Measurements from ENCODE around the gene ELMO1. TPM values are rescaled to one million over a fixed set of nuclear protein-coding genes. Genes with fewer than 3 reads are reported as not detected.

The ELMO1 gene
- total RNA-seq, 1 experiment from 2014 or later = 1.1 TPM

- CTCF ChIA-PET = interaction anchor here (1.0 to 6.5 kb wide), 4 partner anchors 19 to 499 kb away, joined by 3 to 48 read pairs (median 4); no protein-coding TSS in a partner anchor
- POLR2A ChIA-PET = no interaction called here
- H3K79me2 ChIP-seq (ENCODE audit: insufficient read depth, low read length) = no peaks in the 10 kb centered on the region
- no peaks in the 10 kb centered on the region for H3K9me2 ChIP-seq (ENCODE audit: insufficient read depth)
- H3K27ac ChIP-seq (ENCODE audit: low read depth, low read length) = no peak overlapping the region
- no peaks in the 10 kb centered on the region for H3K36me3 ChIP-seq (ENCODE audit: control insufficient read depth in 1 of 2, insufficient read depth in 2 of 2, low read length in 2 of 2)
- RAD21 ChIA-PET (ENCODE audit: low non-redundant PET in 1 of 2, low total read pairs in 2 of 2, uncharacterized antibody in 2 of 2, unreplicated experiment in 2 of 2) = interaction anchor here in 1 of 2 experiments (1.5 kb wide), 1 partner anchor 195 kb away, joined by 6 read pairs; no protein-coding TSS in a partner anchor
- H3K27me3 ChIP-seq (ENCODE audit: insufficient read depth, low read length) = no peaks in the 10 kb centered on the region
- no peaks in the 10 kb centered on the region for H3K9me3 ChIP-seq (ENCODE audit: control insufficient read depth in 1 of 2, insufficient read depth in 1 of 2, low read depth in 1 of 2, low read length in 2 of 2)
- no TSS peak for BruUV-seq (replicated peaks)
- H3K9ac ChIP-seq (ENCODE audit: low read length) = no peak overlapping the region
- intact Hi-C loops (cut with micrococcal nuclease) = loop anchor here (5.0 kb wide), 2 partner anchors 211 to 499 kb away; no protein-coding TSS in a partner anchor
- no peak for TF ChIP-seq REST (IDR thresholded peaks at IDR 0.05; ENCODE audit: low read depth)
- TF ChIP-seq FOSL1 (IDR thresholded peaks at IDR 0.05; ENCODE audit: low read depth) = no peak
- no peak for TF ChIP-seq SRF (IDR thresholded peaks at IDR 0.05; ENCODE audit: low read depth)
- H2AFZ ChIP-seq (ENCODE audit: low read depth, low read length, poor library complexity, severe bottlenecking) = peak overlapping the region; percentile 47
- peak overlapping the region; percentile 19; the same call in 1 of the 2 replicates for H3K4me2 ChIP-seq (ENCODE audit: low read length)
- no peaks in the 10 kb centered on the region for H4K20me1 ChIP-seq (ENCODE audit: insufficient read depth)
- ATAC-seq = peak; percentile 54
- no peak for DNase-seq (ENCODE audit: low read depth, low spot score)
- H3K4me1 ChIP-seq (ENCODE audit: control insufficient read depth in 1 of 2, insufficient read depth in 2 of 2, low read length in 2 of 2) = peaks cover 4 to 7% of the 10 kb centered on the region in 2 experiments; a peak in 3 of 4 replicates
- no peak overlapping the region for H3K4me3 ChIP-seq (replicated peaks in 1 of 2; ENCODE audit: low read depth in 1 of 2, low read length in 2 of 2)
These were observed 462.1 kb downstream of the ELMO1 start for GRCh38 chr7:36986511-36986933.

GRCh38 chr7:36985866-36986400 is 462.7 kb downstream of the ELMO1 start:
- Histone ChIP-seq H3K4me3 (replicated peaks in 1 of 2; ENCODE audit: low read depth in 1 of 2, low read length in 2 of 2) (no peak overlapping the region), H3K9me3 (ENCODE audit: control insufficient read depth in 1 of 2, insufficient read depth in 1 of 2, low read depth in 1 of 2, low read length in 2 of 2) (no peaks in the 10 kb centered on the region), H3K9ac (ENCODE audit: low read length) (no peak overlapping the region), H3K4me1 (ENCODE audit: control insufficient read depth in 1 of 2, insufficient read depth in 2 of 2, low read length in 2 of 2) (peaks cover 4 to 7% of the 10 kb centered on the region in 2 experiments; a peak in 3 of 4 replicates), H4K20me1 (ENCODE audit: insufficient read depth) (no peaks in the 10 kb centered on the region), H3K36me3 (ENCODE audit: control insufficient read depth in 1 of 2, insufficient read depth in 2 of 2, low read length in 2 of 2) (no peaks in the 10 kb centered on the region), H3K27ac (ENCODE audit: low read depth, low read length) (no peak overlapping the region), H2AFZ (ENCODE audit: low read depth, low read length, poor library complexity, severe bottlenecking) (no peak overlapping the region), H3K9me2 (ENCODE audit: insufficient read depth) (no peaks in the 10 kb centered on the region), H3K4me2 (ENCODE audit: low read length) (no peak overlapping the region), H3K27me3 (ENCODE audit: insufficient read depth, low read length) (no peaks in the 10 kb centered on the region), H3K79me2 (ENCODE audit: insufficient read depth, low read length) (no peaks in the 10 kb centered on the region)
- POLR2A ChIA-PET = no interaction called here
- DNase-seq (ENCODE audit: low read depth, low spot score) (no peak), ATAC-seq (no peak)
- CTCF ChIA-PET = interaction anchor here (0.8 to 6.5 kb wide), 6 partner anchors 14 to 498 kb away, joined by 3 to 48 read pairs (median 4); no protein-coding TSS in a partner anchor
- no TSS peak for BruUV-seq (replicated peaks)
- RAD21 ChIA-PET (ENCODE audit: low non-redundant PET in 1 of 2, low total read pairs in 2 of 2, uncharacterized antibody in 2 of 2, unreplicated experiment in 2 of 2) = interaction anchor here in 1 of 2 experiments (1.5 kb wide), 1 partner anchor 196 kb away, joined by 6 read pairs; no protein-coding TSS in a partner anchor
- intact Hi-C loops (cut with micrococcal nuclease) = loop anchor here (5.0 kb wide), 2 partner anchors 211 to 499 kb away; no protein-coding TSS in a partner anchor
- TF ChIP-seq SRF (IDR thresholded peaks at IDR 0.05; ENCODE audit: low read depth) = no peak
- no peak for TF ChIP-seq RAD21 (IDR thresholded peaks at IDR 0.05; ENCODE audit: low read depth)
- no peak for TF ChIP-seq MAX (IDR thresholded peaks at IDR 0.05)
- no peak for TF ChIP-seq YY1 (IDR thresholded peaks at IDR 0.05; ENCODE audit: extremely low read depth, insufficient replicate concordance, low read depth, low read length)
- TF ChIP-seq EGR1 (IDR thresholded peaks at IDR 0.05; ENCODE audit: low read depth) = no peak
- TF ChIP-seq CBX3 (IDR thresholded peaks at IDR 0.05; ENCODE audit: low read depth) = no peak
- TF ChIP-seq ZNF274 (IDR thresholded peaks at IDR 0.05; ENCODE audit: low read depth, low read length) = no peak
- no peak for TF ChIP-seq CTCF (IDR thresholded peaks at IDR 0.05 in 2 of 3, conservative IDR thresholded peaks at IDR 0.05 in 1 of 3; ENCODE audit: borderline replicate concordance in 1 of 3, insufficient read depth in 1 of 3, low read depth in 2 of 3, low read length in 2 of 3)
- TF ChIP-seq SIN3A (IDR thresholded peaks at IDR 0.05; ENCODE audit: low read depth) = no peak
- TF ChIP-seq TCF7L2 (IDR thresholded peaks at IDR 0.05; ENCODE audit: borderline replicate concordance, extremely low read depth, insufficient read depth, insufficient read length) = no peak
- TF ChIP-seq SP1 (IDR thresholded peaks at IDR 0.05; ENCODE audit: low read depth) = no peak
- no peak for TF ChIP-seq POLR2AphosphoS5 (IDR thresholded peaks at IDR 0.05; ENCODE audit: low read depth, low read length)
